K562 (cell line): ENCODE data around the gene KRTAP17-1. TPM values are rescaled to one million over a fixed set of nuclear protein-coding genes. Genes with fewer than 3 reads are reported as not detected.

Source experiments
- ATAC-seq: fragments of 200-7000 bp; cut with Tn5 transposase; 3 replicates; pipeline ENCODE4 v1.9.1; 2020; ENCODE audit warnings: moderate library complexity
- Bru-seq: library from RNA; stranded (reverse); fragments of 400-500 nt; gene quantifications from one replicate; lab custom pipeline; 2021; lab: Mats Ljungman, UMichigan
- BruChase-seq, 2 experiments: library from RNA; stranded (reverse); fragments of 400-500 nt; gene quantifications; one replicate each; lab custom pipeline; 2021; lab: Mats Ljungman, UMichigan
- BruUV-seq: library from RNA; stranded (reverse); fragments of 400-500 nt; replicated peaks from 2 replicates; lab custom pipeline; 2021; lab: Mats Ljungman, UMichigan
- CTCF ChIA-PET: fragments of 300-600 bp; formaldehyde crosslinking; extraction: SDS; loops from one replicate; lab custom pipeline; 2021; ENCODE audit warnings: low intra/inter-chr PET ratio; lab: Yijun Ruan, JAX
- POLR2A ChIA-PET: fragments of 300-600, 350-650 bp; sonication (Branson Sonifier 250); formaldehyde crosslinking; extraction: SDS; loops from one replicate; lab custom pipeline; 2021; ENCODE audit warnings: antibody characterized with exemption, inconsistent platforms; lab: Yijun Ruan, JAX
- DNase-seq, 4 experiments: peaks; one replicate each; pipeline versions ENCODE4 v3.0.0 to v3.0.0-alpha.2; 2011 to 2018; ENCODE audit warnings: low spot score in 3 of 4, mixed read lengths in 3 of 4; ENCODE audit errors: extremely low read depth in 1 of 4
- FAIRE-seq: peaks from 2 replicates; lab custom pipeline; 2011; peaks lifted over from hg19 to GRCh38; lab: Jason Lieb, UNC
- H2AFZ ChIP-seq: 2 replicates; pipeline ENCODE4 v1.6.0; 2011; ENCODE audit warnings: low read depth, low read length, control low read depth, inconsistent platforms
- H3K27ac ChIP-seq: fragments of 200-600 bp; 3 replicates; pipeline ENCODE4 v1.8.0; 2011; ENCODE audit warnings: low read depth, mild to moderate bottlenecking, control low read depth, inconsistent platforms, low read length, moderate library complexity, mixed read lengths; ENCODE audit errors: extremely low read depth
- H3K27me3 ChIP-seq, 2 experiments: fragments of 300-600 bp in 1 of 2; 2 replicates in 1 of 2; 3 replicates in 1 of 2; pipeline versions ENCODE4 v1.6.0 to v1.8.0; 2011; ENCODE audit warnings: inconsistent platforms in 2 of 2, low read length in 2 of 2, mild to moderate bottlenecking in 1 of 2, mixed read lengths in 1 of 2, moderate library complexity in 1 of 2; ENCODE audit not compliant: control insufficient read depth in 2 of 2, insufficient read depth in 2 of 2
- H3K36me3 ChIP-seq: fragments of 300-600 bp; 3 replicates; pipeline ENCODE4 v1.8.0; 2011; ENCODE audit warnings: mild to moderate bottlenecking, low read length, inconsistent platforms; ENCODE audit not compliant: control insufficient read depth, insufficient read depth
- H3K4me1 ChIP-seq, 2 experiments: fragments of 200-600 bp in 1 of 2; replicated peaks in 1 of 2; 2 replicates in 1 of 2; 3 replicates in 1 of 2; pipeline versions ENCODE4 v1.5.1 to v1.8.0; 2011; ENCODE audit warnings: inconsistent platforms in 2 of 2, low read length in 2 of 2, mild to moderate bottlenecking in 1 of 2, mixed read lengths in 1 of 2, moderate library complexity in 1 of 2; ENCODE audit not compliant: control insufficient read depth in 2 of 2, insufficient read depth in 2 of 2
- H3K4me2 ChIP-seq: 2 replicates; pipeline ENCODE4 v1.6.1; 2011; ENCODE audit warnings: low read length, control low read depth, inconsistent platforms, mixed read lengths; ENCODE audit not compliant: insufficient read depth
- H3K4me3 ChIP-seq: fragments of 200-600 bp; sonication (generic), shearing (Covaris generic); 2 replicates; pipeline ENCODE4 v1.5.1; 2016; ENCODE audit warnings: control low read depth, inconsistent platforms
- H3K79me2 ChIP-seq: fragments of 200-600 bp; 3 replicates; pipeline ENCODE4 v1.8.0; 2011; ENCODE audit warnings: low read length, inconsistent platforms; ENCODE audit not compliant: control insufficient read depth, insufficient read depth
- H3K9ac ChIP-seq, 2 experiments: 2 replicates each; pipeline versions ENCODE4 v1.6.0 to v1.6.1; 2011; ENCODE audit warnings: low read depth in 2 of 2, low read length in 2 of 2, control low read depth in 1 of 2, inconsistent platforms in 1 of 2, mild to moderate bottlenecking in 1 of 2, mixed read lengths in 1 of 2; ENCODE audit not compliant: insufficient read depth in 1 of 2
- H3K9me1 ChIP-seq: one replicate; pipeline ENCODE4 v1.6.0; 2011; ENCODE audit warnings: inconsistent platforms, mild to moderate bottlenecking, low read length, moderate library complexity; ENCODE audit not compliant: control insufficient read depth, insufficient read depth
- H3K9me3 ChIP-seq: replicated peaks from 2 replicates; pipeline ENCODE4 v1.5.1; 2011; ENCODE audit warnings: low read depth, low read length, inconsistent platforms; ENCODE audit not compliant: control insufficient read depth, insufficient read depth
- H4K20me1 ChIP-seq: replicated peaks from 2 replicates; pipeline ENCODE4 v1.6.1; 2011; ENCODE audit warnings: low read length, inconsistent platforms, mixed read lengths; ENCODE audit not compliant: control insufficient read depth, insufficient read depth
- BRF2 ChIP-seq: IDR thresholded peaks from 3 replicates; pipeline ENCODE4 v1.6.1; 2011; ENCODE audit warnings: borderline replicate concordance, mild to moderate bottlenecking; ENCODE audit not compliant: insufficient read length, insufficient read depth
- CBFA2T3 ChIP-seq: fragments of 450-650 bp; IDR thresholded peaks from 2 replicates; pipeline ENCODE4 v1.6.1; 2017
- ETV5 ChIP-seq: sonication (generic); formaldehyde crosslinking; IDR thresholded peaks from 2 replicates; pipeline ENCODE4 v1.4.0; 2020; ENCODE audit warnings: low read depth, mild to moderate bottlenecking, missing genetic modification reagents
- GATAD2A ChIP-seq: fragments of 450-650 bp; IDR thresholded peaks from 2 replicates; pipeline ENCODE4 v1.6.1; 2017
- GATAD2B ChIP-seq: fragments of 450-650 bp; IDR thresholded peaks from 2 replicates; pipeline ENCODE4 v1.6.1; 2017; ENCODE audit warnings: mild to moderate bottlenecking, borderline replicate concordance
- MTA1 ChIP-seq: fragments of 450-650 bp; IDR thresholded peaks from 2 replicates; pipeline ENCODE4 v1.6.1; 2017; ENCODE audit warnings: borderline replicate concordance
- PHF8 ChIP-seq: fragments of 200-600 bp; sonication (generic); IDR thresholded peaks from 2 replicates; pipeline ENCODE4 v1.6.1; 2012; ENCODE audit warnings: mixed run types, mild to moderate bottlenecking, inconsistent platforms, low read length, moderate library complexity, borderline replicate concordance
- POLR2AphosphoS2 ChIP-seq: IDR thresholded peaks from 2 replicates; pipeline ENCODE4 v1.6.1; 2012; ENCODE audit warnings: low read length, improper control_type of control experiment
- SIN3B ChIP-seq: fragments of 450-650 bp; IDR thresholded peaks from 2 replicates; pipeline ENCODE4 v1.6.1; 2017; ENCODE audit warnings: low read depth, mild to moderate bottlenecking, moderate library complexity
- SMARCC2 ChIP-seq: fragments of 450-650 bp; IDR thresholded peaks from 2 replicates; pipeline ENCODE4 v1.6.1; 2017; ENCODE audit warnings: antibody characterized with exemption, moderate library complexity, mild to moderate bottlenecking, low read depth
- SNIP1 ChIP-seq: fragments of 450-650 bp; IDR thresholded peaks from 2 replicates; pipeline ENCODE4 v1.7.1; 2017; ENCODE audit warnings: low read depth, mild to moderate bottlenecking
- SRF ChIP-seq, 2 experiments: fragments of 250-450, 450-650 bp in 1 of 2; sonication (Bioruptor Pico) in 1 of 2; sonication (generic) in 1 of 2; formaldehyde crosslinking; IDR thresholded peaks; 2 replicates each; pipeline versions ENCODE4 v1.5.0 to v1.5.1; 2020 to 2022; ENCODE audit warnings: mild to moderate bottlenecking in 1 of 2, missing genetic modification reagents in 1 of 2
- SUPT5H ChIP-seq: fragments of 450-650 bp; IDR thresholded peaks from 2 replicates; pipeline ENCODE4 v1.6.1; 2016
- TSC22D4 ChIP-seq: fragments of 450-650 bp; IDR thresholded peaks from 2 replicates; pipeline ENCODE4 v1.6.1; 2016; ENCODE audit warnings: missing genetic modification characterization, missing biosample characterization, control low read depth
- ZBTB1 ChIP-seq: sonication (generic); formaldehyde crosslinking; IDR thresholded peaks from 2 replicates; pipeline ENCODE4 v1.8.1; 2023; ENCODE audit warnings: missing genetic modification reagents, low read depth, mild to moderate bottlenecking, borderline replicate concordance
- ZNF140 ChIP-seq: fragments of 250-450 bp; sonication (Bioruptor Pico); IDR thresholded peaks from 2 replicates; pipeline ENCODE4 v1.8.0; 2021; ENCODE audit warnings: moderate library complexity, mild to moderate bottlenecking, inconsistent platforms
- ZNF165 ChIP-seq: fragments of 250-450 bp; sonication (Bioruptor Pico); IDR thresholded peaks from 2 replicates; pipeline ENCODE4 v1.4.0; 2020; ENCODE audit warnings: borderline replicate concordance
- ZNF274 ChIP-seq: IDR thresholded peaks from 2 replicates; pipeline ENCODE4 v1.6.1; 2011; ENCODE audit warnings: low read depth, mild to moderate bottlenecking, low read length, moderate library complexity, borderline replicate concordance
- WGBS: fragments of 100-300 bp; shearing (Covaris generic); methylation state at CpG from one replicate; pipeline ENCODE4 v1.1.6; 2016; ENCODE audit warnings: low coverage, mixed read lengths; ENCODE audit not compliant: insufficient coverage; ENCODE audit errors: missing lambda C conversion rate; 5-methylcytosine and 5-hydroxymethylcytosine counted together
- in situ Hi-C: fragments of 300-500 bp; cut with MboI; formaldehyde crosslinking; loops from 4 replicates; pipeline ENCODE4 v1.15.0; 2018; ENCODE audit warnings: inconsistent platforms, mixed read lengths
- intact Hi-C: fragments of 100-400 bp; cut with micrococcal nuclease; formaldehyde crosslinking; loops from 2 replicates; pipeline ENCODE4 v1.14.2; 2022
- long read RNA-seq, 3 experiments: library from polyadenylated mRNA in 2 of 3; library from RNA in 1 of 3; unstranded in 2 of 3; stranded (forward) in 1 of 3; transcript quantifications; one replicate each; pipeline ENCODE4 v2.0.0, GENCODE V29; 2019 to 2022
- polyA minus RNA-seq, 3 experiments: library from RNA; depleted of rRNA, polyadenylated mRNA; stranded (reverse); fragments of >200 nt; gene quantifications; 2 replicates each; pipeline ENCODE4 v1.2.3, GENCODE V29; 2011
- polyA plus RNA-seq, 8 experiments: library from polyadenylated mRNA; depleted of rRNA in 4 of 8; stranded (reverse) in 5 of 8; unstranded in 3 of 8; fragments of >200 nt; fragmentation: Nextera tagmentation in 2 of 8; fragmentation: Illumina TruSeq in 1 of 8; extraction: Ambion mirVana in 2 of 8; extraction: Trizol in 1 of 8; gene quantifications; 2 replicates each; pipeline versions ENCODE4 v1.2.1 to v1.2.3, GENCODE V29; 2011 to 2014; ENCODE audit warnings: inconsistent platforms in 1 of 8, missing spikeins in 1 of 8
- total RNA-seq, 7 experiments: library from RNA; depleted of rRNA in 6 of 7; stranded (reverse); fragments of >200 nt in 6 of 7; fragmentation: Illumina TruSeq in 2 of 7; extraction: Trizol in 2 of 7; gene quantifications; 2 replicates each; pipeline versions ENCODE4 v1.2.1 to v1.2.3, GENCODE V29; 2011 to 2021; ENCODE audit warnings: low replicate concordance in 1 of 7
- TF ChIP-seq, protein P1 (sequence below): fragments of 250-450 bp; sonication (Bioruptor Pico); IDR thresholded peaks from 2 replicates; pipeline ENCODE4 v1.9.0; 2021; ENCODE audit warnings: mild to moderate bottlenecking

Gene KRTAP17-1
- total RNA-seq (2011; cell fraction: chromatin; rRNA removed; ENCODE audit: low replicate concordance): not detected in 2 replicates
- total RNA-seq (2011; cell fraction: nucleolus; rRNA removed): not detected in 2 replicates
- total RNA-seq (2011; cell fraction: nucleoplasm; rRNA removed): not detected in 2 replicates
- total RNA-seq (2014; rRNA removed): not detected in 2 replicates
- not detected in 2 replicates for total RNA-seq (2014; rRNA removed; fragmentation: Illumina TruSeq; extraction: Trizol)
- not detected in 2 replicates for total RNA-seq (2015; rRNA removed; fragmentation: Illumina TruSeq; extraction: Trizol)
- not detected in 2 replicates for total RNA-seq (2021)
- polyA plus RNA-seq (2011; rRNA removed): not detected in 2 replicates
- polyA plus RNA-seq (2011; cell fraction: cytosol; rRNA removed): not detected in 2 replicates
- polyA plus RNA-seq (2011; cell fraction: nucleus; rRNA removed): not detected in 2 replicates
- polyA plus RNA-seq (2012): not detected in 2 replicates
- polyA plus RNA-seq (2014; fragmentation: Illumina TruSeq; extraction: Trizol): not detected in 2 replicates
- polyA plus RNA-seq (2014; fragmentation: Nextera tagmentation; extraction: Ambion mirVana): not detected
- polyA plus RNA-seq (2014; rRNA removed): not detected in 2 replicates
- polyA minus RNA-seq (2011; rRNA and poly(A)+ RNA removed): not detected in 2 replicates
- not detected in 2 replicates for polyA minus RNA-seq (2011; cell fraction: cytosol; rRNA and poly(A)+ RNA removed)
- not detected in 2 replicates for polyA minus RNA-seq (2011; cell fraction: nucleus; rRNA and poly(A)+ RNA removed)
- not detected for Bru-seq, nascent RNA
- BruChase-seq, experiment 1, labeled RNA remaining after a 2-hour chase: not detected
- BruChase-seq, experiment 2, labeled RNA remaining after a 6-hour chase: not detected
- long read RNA-seq, experiment 1: 0 reads
- long read RNA-seq, experiment 2: 0 reads
- long read RNA-seq, experiment 3: 0 reads

DNA sequence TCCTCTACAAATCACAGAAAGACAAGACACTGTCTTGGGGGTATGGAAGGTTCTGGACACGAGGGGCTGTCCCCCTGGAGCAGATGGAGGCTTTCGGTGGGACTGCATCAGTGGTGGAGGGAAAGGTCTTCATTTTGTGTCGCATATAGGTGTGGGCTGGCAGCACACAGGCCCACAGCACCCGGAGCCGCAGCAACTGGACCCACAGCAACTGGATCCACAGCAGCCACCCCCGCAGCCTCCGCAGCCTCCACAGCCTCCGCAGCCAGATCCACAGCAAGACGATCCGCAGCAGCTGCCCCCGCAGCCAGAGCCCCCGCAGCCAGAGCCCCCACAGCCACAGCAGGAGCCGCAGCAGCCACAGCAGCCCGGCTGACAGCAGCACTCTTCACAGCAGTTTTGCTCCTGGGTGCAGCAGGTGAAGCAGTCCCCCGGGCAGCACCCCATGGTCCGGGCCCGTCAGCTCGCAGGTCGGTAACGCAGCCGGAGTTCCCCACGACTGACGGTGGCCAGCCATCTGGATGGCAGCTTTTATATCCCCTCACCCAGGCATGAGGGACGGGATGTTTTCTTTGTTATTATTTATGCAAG, at the start of gene KRTAP17-1:
TSS of gene KRTAP17-1 (minus strand) at position 507 of the 591 bp plus-strand sequence. CDS start at position 447, 60 bp downstream.
- TF ChIP-seq SUPT5H: no peak
- TF ChIP-seq SNIP1: no peak
- no peak for TF ChIP-seq ETV5 (CRISPR knock-in tag)
- TF ChIP-seq GATAD2A: no peak
- no peak for TF ChIP-seq ZNF140 (CRISPR knock-in tag)
- TF ChIP-seq, protein P1, sequence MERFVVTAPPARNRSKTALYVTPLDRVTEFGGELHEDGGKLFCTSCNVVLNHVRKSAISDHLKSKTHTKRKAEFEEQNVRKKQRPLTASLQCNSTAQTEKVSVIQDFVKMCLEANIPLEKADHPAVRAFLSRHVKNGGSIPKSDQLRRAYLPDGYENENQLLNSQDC: no peak
- TF ChIP-seq ZNF165 (CRISPR knock-in tag): no peak
- TF ChIP-seq ZBTB1 (CRISPR knock-in tag): no peak
- TF ChIP-seq SMARCC2: no peak
- no peak for TF ChIP-seq POLR2AphosphoS2
- TF ChIP-seq GATAD2B: no peak
- no peak for TF ChIP-seq CBFA2T3
- no peak for TF ChIP-seq TSC22D4 (tag)
- TF ChIP-seq ZNF274: no peak
- TF ChIP-seq SRF (CRISPR knock-in tag; IDR thresholded peaks at IDR 0.05): no peak
- no peak for TF ChIP-seq MTA1
- TF ChIP-seq BRF2: no peak
- no peak for TF ChIP-seq PHF8
- no peak for TF ChIP-seq SIN3B
- intact Hi-C loops: no loop called here
- FAIRE-seq (no peak), ATAC-seq (no peak), DNase-seq (no peak)
- POLR2A ChIA-PET: interaction anchor here (0.5 to 0.7 kb wide), 2 partner anchors 160 to 164 kb away, joined by 3 to 4 read pairs; no protein-coding TSS in a partner anchor
- no peak within 1 kb of the TSS for H3K9ac ChIP-seq
- no peaks in the 10 kb centered on the region for H3K9me3 ChIP-seq
- H3K9me1 ChIP-seq: no peaks in the 10 kb centered on the region
- no peak within 1 kb of the TSS for H2AFZ ChIP-seq
- H3K27ac ChIP-seq: no peak within 1 kb of the TSS
- no peak within 1 kb of the TSS for H3K4me3 ChIP-seq
- H3K4me2 ChIP-seq: no peak within 1 kb of the TSS
- H3K27me3 ChIP-seq: peaks cover 17 to 20% of the 10 kb centered on the region in 2 experiments; a peak in 3 of 5 replicates
- WGBS: 1% methylated on average over 24 of the region's 24 CpGs
- no peaks in the 10 kb centered on the region for H3K79me2 ChIP-seq
- no TSS peak for BruUV-seq
- H3K4me1 ChIP-seq: peaks cover 0 to 3% of the 10 kb centered on the region in 2 experiments; a peak in 1 of 5 replicates
- in situ Hi-C loops: no loop called here
- H3K36me3 ChIP-seq: no peaks in the 10 kb centered on the region
- no peaks in the 10 kb centered on the region for H4K20me1 ChIP-seq
- CTCF ChIA-PET: no interaction called here
